IMR-90 (cell line): Measurements from ENCODE around the gene ITPK1. TPM values are rescaled to one million over a fixed set of nuclear protein-coding genes. Genes with fewer than 3 reads are reported as not detected.

Experiments used
- ATAC-seq: fragments of 200-7000 bp; cut with Tn5 transposase; 2 replicates; pipeline ENCODE4 v1.9.1; 2020; ENCODE audit warnings: low read depth, mild to moderate bottlenecking, moderate library complexity
- BruUV-seq: library from RNA; stranded (reverse); fragments of 400-500 nt; replicated peaks from 2 replicates; lab custom pipeline; 2021; lab: Mats Ljungman, UMichigan
- CTCF ChIA-PET: fragments of 300-600 bp; formaldehyde crosslinking; extraction: SDS; loops from one replicate; lab custom pipeline; 2021; ENCODE audit warnings: antibody characterized with exemption; lab: Yijun Ruan, JAX
- POLR2A ChIA-PET: fragments of 300-600 bp; sonication (Branson Sonifier 250); formaldehyde crosslinking; loops from one replicate; lab custom pipeline; 2022; ENCODE audit warnings: antibody characterized with exemption; ENCODE audit not compliant: unreplicated experiment; lab: Charles Lee
- DNase-seq: peaks from one replicate; pipeline ENCODE4 v3.0.0; 2013
- H2AFZ ChIP-seq: replicated peaks from 2 replicates; pipeline ENCODE3; 2013; ENCODE audit warnings: low read length, mild to moderate bottlenecking; ENCODE audit not compliant: poor library complexity
- H2AK5ac ChIP-seq: 2 replicates; pipeline ENCODE4 v1.6.1; 2013; ENCODE audit warnings: low read depth, low read length, inconsistent platforms
- H2AK9ac ChIP-seq: replicated peaks from 2 replicates; pipeline ENCODE3; 2013; ENCODE audit warnings: mild to moderate bottlenecking, low read depth, low read length, moderate library complexity; ENCODE audit not compliant: poor library complexity
- H2BK120ac ChIP-seq: 2 replicates; pipeline ENCODE4 v1.6.1; 2013; ENCODE audit warnings: low read depth, low read length, inconsistent platforms
- H2BK15ac ChIP-seq: 3 replicates; pipeline ENCODE4 v1.6.1; 2013; ENCODE audit warnings: low read depth, low read length, inconsistent platforms
- H2BK20ac ChIP-seq: 2 replicates; pipeline ENCODE4 v1.6.1; 2013; ENCODE audit warnings: low read depth, mild to moderate bottlenecking, inconsistent platforms, low read length, moderate library complexity
- H2BK5ac ChIP-seq: 2 replicates; pipeline ENCODE4 v1.6.1; 2013; ENCODE audit warnings: mild to moderate bottlenecking, low read depth, low read length, inconsistent platforms; ENCODE audit not compliant: poor library complexity, severe bottlenecking
- H3K14ac ChIP-seq: replicated peaks from 2 replicates; pipeline ENCODE4 v1.6.1; 2013; ENCODE audit warnings: low read depth, low read length, inconsistent platforms
- H3K18ac ChIP-seq: 2 replicates; pipeline ENCODE4 v1.6.1; 2013; ENCODE audit warnings: low read depth, low read length, control low read depth
- H3K23ac ChIP-seq: 2 replicates; pipeline ENCODE4 v1.6.1; 2013; ENCODE audit warnings: low read depth, low read length, inconsistent platforms
- H3K27ac ChIP-seq: 2 replicates; pipeline ENCODE4 v1.5.1; 2013; ENCODE audit warnings: mild to moderate bottlenecking, control low read depth, low read length; ENCODE audit not compliant: insufficient read depth
- H3K27me3 ChIP-seq: 2 replicates; pipeline ENCODE4 v1.6.1; 2013; ENCODE audit warnings: low read length; ENCODE audit not compliant: control insufficient read depth, insufficient read depth
- H3K36me3 ChIP-seq: 2 replicates; pipeline ENCODE4 v1.6.1; 2013; ENCODE audit warnings: low read length, mixed read lengths; ENCODE audit not compliant: control insufficient read depth, insufficient read depth
- H3K4ac ChIP-seq: 2 replicates; pipeline ENCODE4 v1.6.1; 2013; ENCODE audit warnings: low read depth, low read length, inconsistent platforms
- H3K4me1 ChIP-seq: 2 replicates; pipeline ENCODE4 v1.6.1; 2013; ENCODE audit warnings: low read length, mixed read lengths; ENCODE audit not compliant: control insufficient read depth, insufficient read depth
- H3K4me2 ChIP-seq: 2 replicates; pipeline ENCODE4 v1.6.1; 2013; ENCODE audit warnings: low read depth, mild to moderate bottlenecking, control low read depth, low read length, moderate library complexity
- H3K4me3 ChIP-seq: 2 replicates; pipeline ENCODE4 v1.5.1; 2013; ENCODE audit warnings: low read depth, mild to moderate bottlenecking, control low read depth, low read length, moderate library complexity; ENCODE audit not compliant: insufficient read depth
- H3K56ac ChIP-seq: 2 replicates; pipeline ENCODE4 v1.6.1; 2013; ENCODE audit warnings: low read length, inconsistent platforms; ENCODE audit not compliant: insufficient read depth; ENCODE audit errors: extremely low read depth
- H3K79me1 ChIP-seq, 2 experiments: 2 replicates each; pipeline ENCODE4 v1.6.1; 2013; ENCODE audit warnings: low read length in 2 of 2, inconsistent platforms in 1 of 2, low read depth in 1 of 2
- H3K9ac ChIP-seq: 2 replicates; pipeline ENCODE4 v1.6.1; 2013; ENCODE audit warnings: low read depth, low read length, control low read depth
- H3K9me1 ChIP-seq: 2 replicates; pipeline ENCODE4 v1.6.1; 2013; ENCODE audit warnings: low read length, inconsistent platforms; ENCODE audit not compliant: insufficient read depth
- H3K9me3 ChIP-seq: 2 replicates; pipeline ENCODE4 v1.6.1; 2013; ENCODE audit warnings: low read length; ENCODE audit not compliant: control insufficient read depth, insufficient read depth
- H4K20me1 ChIP-seq: 2 replicates; pipeline ENCODE4 v1.6.1; 2013; ENCODE audit warnings: low read length, inconsistent platforms; ENCODE audit not compliant: insufficient read depth
- H4K5ac ChIP-seq: 2 replicates; pipeline ENCODE4 v1.6.1; 2013; ENCODE audit warnings: mild to moderate bottlenecking, low read depth, low read length, control low read depth
- H4K8ac ChIP-seq, 2 experiments: 2 replicates each; pipeline ENCODE4 v1.6.1; 2013; ENCODE audit warnings: low read depth in 2 of 2, low read length in 2 of 2, control low read depth in 1 of 2, inconsistent platforms in 1 of 2
- H4K91ac ChIP-seq: 2 replicates; pipeline ENCODE4 v1.6.1; 2013; ENCODE audit warnings: low read depth, low read length, inconsistent platforms; ENCODE audit not compliant: insufficient read depth
- BHLHE40 ChIP-seq: fragments of 150-350 bp; IDR thresholded peaks from 2 replicates; pipeline ENCODE4 v1.6.1; 2016; ENCODE audit warnings: mild to moderate bottlenecking, low read depth, low read length
- CEBPB ChIP-seq: IDR thresholded peaks from 2 replicates; pipeline ENCODE4 v1.6.1; 2012; ENCODE audit warnings: low read depth, low read length, improper control_type of control experiment
- CHD1 ChIP-seq: IDR thresholded peaks from 2 replicates; pipeline ENCODE4 v1.6.1; 2012; ENCODE audit warnings: low read depth, low read length, improper control_type of control experiment
- CTCF ChIP-seq: conservative IDR thresholded peaks from 2 replicates; pipeline ENCODE4 v1.5.1; 2012; ENCODE audit warnings: mild to moderate bottlenecking, low read depth, low read length, improper control_type of control experiment
- ELK1 ChIP-seq: fragments of 150-350 bp; IDR thresholded peaks from 2 replicates; pipeline ENCODE4 v1.6.1; 2016; ENCODE audit warnings: low read depth, mild to moderate bottlenecking, low read length, moderate library complexity, borderline replicate concordance
- FOS ChIP-seq: fragments of 150-350 bp; IDR thresholded peaks from 2 replicates; pipeline ENCODE4 v1.6.1; 2016; ENCODE audit warnings: low read depth, low read length
- MAFK ChIP-seq: IDR thresholded peaks from 2 replicates; pipeline ENCODE4 v1.6.1; 2012; ENCODE audit warnings: low read depth, low read length, improper control_type of control experiment
- MAZ ChIP-seq: IDR thresholded peaks from 2 replicates; pipeline ENCODE4 v1.6.1; 2012; ENCODE audit warnings: low read depth, mild to moderate bottlenecking, low read length, improper control_type of control experiment, moderate library complexity, borderline replicate concordance
- MXI1 ChIP-seq: IDR thresholded peaks from 2 replicates; pipeline ENCODE4 v1.6.1; 2012; ENCODE audit warnings: low read depth, mild to moderate bottlenecking, low read length, moderate library complexity, borderline replicate concordance
- NFE2L2 ChIP-seq: fragments of 150-350 bp; IDR thresholded peaks from 2 replicates; pipeline ENCODE4 v1.6.1; 2016; ENCODE audit warnings: low read depth, mild to moderate bottlenecking, low read length
- POLR2A ChIP-seq: IDR thresholded peaks from 2 replicates; pipeline ENCODE4 v1.6.1; 2012; ENCODE audit warnings: mild to moderate bottlenecking, low read depth, low read length
- RAD21 ChIP-seq: IDR thresholded peaks from 2 replicates; pipeline ENCODE4 v1.6.1; 2012; ENCODE audit warnings: low read length, improper control_type of control experiment
- RCOR1 ChIP-seq: IDR thresholded peaks from 2 replicates; pipeline ENCODE4 v1.6.1; 2012; ENCODE audit warnings: mild to moderate bottlenecking, low read length, improper control_type of control experiment; ENCODE audit not compliant: insufficient replicate concordance
- RFX5 ChIP-seq: IDR thresholded peaks from 2 replicates; pipeline ENCODE4 v1.8.0; 2012; ENCODE audit warnings: low read depth, mild to moderate bottlenecking, low read length, moderate library complexity
- SMC3 ChIP-seq: fragments of 150-350 bp; IDR thresholded peaks from 2 replicates; pipeline ENCODE4 v1.6.1; 2016; ENCODE audit warnings: low read depth, mild to moderate bottlenecking, antibody characterized with exemption, low read length, moderate library complexity
- USF2 ChIP-seq: fragments of 150-350 bp; IDR thresholded peaks from 2 replicates; pipeline ENCODE4 v1.6.1; 2017; ENCODE audit warnings: mild to moderate bottlenecking, antibody characterized with exemption, low read length, low read depth
- WGBS, 2 experiments: methylation state at CpG; one replicate each; pipeline versions ENCODE4 v1.1.5 to v1.1.7; 2013; ENCODE audit warnings: missing lambda C conversion rate in 2 of 2; ENCODE audit not compliant: insufficient read length in 1 of 2; ENCODE audit errors: extremely low coverage in 2 of 2; 5-methylcytosine and 5-hydroxymethylcytosine counted together
- dilution Hi-C: fragments of 300-500 bp; cut with HindIII; formaldehyde crosslinking; loops from one replicate; pipeline ENCODE4 v1.14.3; 2018; ENCODE audit warnings: low sequenced_read_pairs; ENCODE audit not compliant: unreplicated experiment
- in situ Hi-C: fragments of 300-500 bp; cut with MboI; formaldehyde crosslinking; loops from 3 replicates; pipeline ENCODE4 v1.14.3; 2019; ENCODE audit warnings: low sequenced_read_pairs, inconsistent platforms, mixed read lengths
- intact Hi-C: fragments of 100-400 bp; cut with micrococcal nuclease; formaldehyde crosslinking; loops from 2 replicates; pipeline ENCODE4 v1.10.0; 2022
- polyA plus RNA-seq, 3 experiments: library from polyadenylated mRNA; depleted of rRNA; stranded (reverse); fragments of >200 nt; gene quantifications; 2 replicates each; pipeline ENCODE4 v1.2.3, GENCODE V29; 2012; ENCODE audit warnings: low replicate concordance in 1 of 3
- total RNA-seq: library from RNA; depleted of rRNA; stranded (reverse); fragments of >200 nt; gene quantifications from 2 replicates; pipeline ENCODE4 v1.2.3, GENCODE V29; 2012

ITPK1 gene
- total and polyA plus RNA-seq, 2 of the 4 experiments (the other 2 are of a cell fraction), result 21.7 to 26.9 TPM

GRCh38 chr14:93049315-93049714, 66.4 kb downstream of the ITPK1 start:
- no peak for ATAC-seq
- H3K18ac ChIP-seq, result no peak overlapping the region

More at GRCh38 chr14:93049315-93049714, 66.4 kb downstream of the ITPK1 start:
- intact Hi-C loops (no loop called here), in situ Hi-C loops (no loop called here), dilution Hi-C loops (no loop called here)
- Histone ChIP-seq H4K91ac (no peak overlapping the region), H3K27me3 (peaks cover 36% of the 10 kb centered on the region), H3K9me3 (no peaks in the 10 kb centered on the region), H3K56ac (no peak overlapping the region), H3K4ac (no peak overlapping the region), H3K14ac (no peak overlapping the region), H3K23ac (no peak overlapping the region), H3K27ac (no peak overlapping the region), H3K4me3 (no peak overlapping the region), H2AFZ (no peak overlapping the region), H2AK9ac (no peak overlapping the region), H4K8ac (no peak overlapping the region), H3K79me1 (no peaks in the 10 kb centered on the region), H2BK120ac (no peak overlapping the region), H2BK20ac (no peak overlapping the region), H3K9me1 (no peaks in the 10 kb centered on the region; the same call in 1 of the 2 replicates), H4K5ac (no peak overlapping the region), H3K9ac (no peak overlapping the region), H4K20me1 (peaks cover 34% of the 10 kb centered on the region), H2BK5ac (no peak overlapping the region), H3K4me2 (no peak overlapping the region), H2BK15ac (no peak overlapping the region), H3K4me1 (peaks cover 11% of the 10 kb centered on the region), H3K36me3 (no peaks in the 10 kb centered on the region), H2AK5ac (no peak overlapping the region)
- no peak for DNase-seq
- TF ChIP-seq BHLHE40, result no peak
- TF ChIP-seq NFE2L2, result no peak
- TF ChIP-seq RCOR1, result no peak
- no peak for TF ChIP-seq SMC3
- no peak for TF ChIP-seq MAFK
- TF ChIP-seq ELK1, result no peak
- no peak for TF ChIP-seq POLR2A
- TF ChIP-seq CTCF, result no peak
- TF ChIP-seq CHD1, result no peak
- TF ChIP-seq MAZ, result no peak
- TF ChIP-seq MXI1, result no peak
- no peak for TF ChIP-seq RFX5
- no peak for TF ChIP-seq USF2
- no peak for TF ChIP-seq CEBPB
- TF ChIP-seq RAD21, result no peak
- TF ChIP-seq FOS, result no peak
- 83% methylated on average over 3 of the region's 4 CpGs; no CpG with 5 or more reads in 1 of the 2 experiments for WGBS, 2 experiments
- CTCF ChIA-PET, result no interaction called here
- BruUV-seq, result no TSS peak
- POLR2A ChIA-PET, result no interaction called here
